HepG2 (cell line): ENCODE measurements around the gene TGIF1. TPM values are rescaled to one million over a fixed set of nuclear protein-coding genes. Genes with fewer than 3 reads are reported as not detected.

ENCODE experiments used
- ATAC-seq: fragments of 200-7000 bp; cut with Tn5 transposase; 3 replicates; pipeline ENCODE4 v1.9.1; 2020; ENCODE audit warnings: mild to moderate bottlenecking, moderate library complexity
- BruUV-seq: library from RNA; stranded (reverse); fragments of 400-500 nt; replicated peaks from 2 replicates; lab custom pipeline; 2021; lab: Mats Ljungman, UMichigan
- CTCF ChIA-PET: fragments of 300-600 bp; formaldehyde crosslinking; extraction: SDS; loops from one replicate; lab custom pipeline; 2021; ENCODE audit warnings: low total read pairs, inconsistent platforms, low intra/inter-chr PET ratio; lab: Yijun Ruan, JAX
- POLR2A ChIA-PET: fragments of 350-600 bp; sonication (Branson Sonifier 250); formaldehyde crosslinking; loops from one replicate; lab custom pipeline; 2020; ENCODE audit warnings: antibody characterized with exemption, inconsistent platforms; lab: Yijun Ruan, JAX
- DNase-seq: peaks from one replicate; pipeline ENCODE4 v3.0.0-alpha.2; 2015; ENCODE audit warnings: low spot score
- FAIRE-seq: peaks from 3 replicates; lab custom pipeline; 2011; peaks lifted over from hg19 to GRCh38; lab: Jason Lieb, UNC
- H2AFZ ChIP-seq: one replicate; pipeline ENCODE4 v1.6.1; 2011; ENCODE audit warnings: low read length, inconsistent platforms
- H3K27ac ChIP-seq: fragments of 300-600 bp; 3 replicates; pipeline ENCODE4 v1.8.0; 2011; ENCODE audit warnings: mixed run types, mild to moderate bottlenecking, mixed read lengths, low read length, inconsistent platforms; ENCODE audit not compliant: insufficient read depth; ENCODE audit errors: extremely low read length
- H3K27me3 ChIP-seq, 2 experiments: fragments of 200-600 bp in 1 of 2; 2 replicates in 1 of 2; 3 replicates in 1 of 2; pipeline versions ENCODE4 v1.6.0 to v1.8.0; 2011; ENCODE audit warnings: low read length in 2 of 2, mild to moderate bottlenecking in 2 of 2, moderate library complexity in 2 of 2, inconsistent platforms in 1 of 2; ENCODE audit not compliant: insufficient read depth in 2 of 2, control insufficient read depth in 1 of 2
- H3K36me3 ChIP-seq, 2 experiments: fragments of 200-600 bp in 1 of 2; replicated peaks in 1 of 2; 2 replicates in 1 of 2; 3 replicates in 1 of 2; pipeline versions ENCODE4 v1.5.1 to v1.8.0; 2011; ENCODE audit warnings: low read length in 2 of 2, inconsistent platforms in 1 of 2; ENCODE audit not compliant: insufficient read depth in 2 of 2, control insufficient read depth in 1 of 2
- H3K4me1 ChIP-seq: 2 replicates; pipeline ENCODE4 v1.5.1; 2012; ENCODE audit warnings: low read length, inconsistent platforms; ENCODE audit not compliant: insufficient read depth
- H3K4me2 ChIP-seq: 2 replicates; pipeline ENCODE4 v1.6.0; 2011; ENCODE audit warnings: low read depth, low read length, inconsistent platforms
- H3K4me3 ChIP-seq, 3 experiments: fragments of 200-600 bp in 1 of 3; sonication (generic), shearing (Covaris generic) in 1 of 3; replicated peaks in 1 of 3; 2 replicates each; pipeline ENCODE4 v1.5.1; 2011 to 2016; ENCODE audit warnings: low read length in 3 of 3, inconsistent platforms in 2 of 3, low read depth in 2 of 3, mild to moderate bottlenecking in 2 of 3, control low read depth in 1 of 3, mixed read lengths in 1 of 3; ENCODE audit not compliant: insufficient read depth in 1 of 3
- H3K79me2 ChIP-seq: one replicate; pipeline ENCODE4 v1.6.1; 2011; ENCODE audit warnings: low read length, inconsistent platforms; ENCODE audit not compliant: insufficient read depth
- H3K9ac ChIP-seq: 2 replicates; pipeline ENCODE4 v1.6.0; 2011; ENCODE audit warnings: mild to moderate bottlenecking, low read depth, low read length, inconsistent platforms; ENCODE audit not compliant: insufficient read depth
- H3K9me3 ChIP-seq: 2 replicates; pipeline ENCODE4 v1.5.1; 2012; ENCODE audit warnings: mild to moderate bottlenecking, low read length
- H4K20me1 ChIP-seq: 2 replicates; pipeline ENCODE4 v1.6.0; 2011; ENCODE audit warnings: inconsistent platforms, mild to moderate bottlenecking, low read length, moderate library complexity; ENCODE audit not compliant: insufficient read depth
- ARNT ChIP-seq: fragments of 450-650 bp; IDR thresholded peaks from 2 replicates; pipeline ENCODE4 v1.6.1; 2017
- CREB1 ChIP-seq, 2 experiments: fragments of 450-650 bp in 1 of 2; IDR thresholded peaks; 2 replicates each; pipeline ENCODE4 v1.6.1; 2016 to 2017; ENCODE audit warnings: control low read depth in 1 of 2, mild to moderate bottlenecking in 1 of 2, missing compliant biosample characterization in 1 of 2, missing genetic modification characterization in 1 of 2
- DMAP1 ChIP-seq: IDR thresholded peaks from 2 replicates; pipeline ENCODE4 v1.6.1; 2016
- ELF1 ChIP-seq: sonication (generic); formaldehyde crosslinking; IDR thresholded peaks from 2 replicates; pipeline ENCODE4 v1.4.0; 2020; ENCODE audit warnings: missing genetic modification reagents
- MYNN ChIP-seq: sonication (generic); formaldehyde crosslinking; IDR thresholded peaks from 2 replicates; pipeline ENCODE4 v1.4.0; 2020; ENCODE audit warnings: mild to moderate bottlenecking, low read depth, missing genetic modification reagents
- RARG ChIP-seq: sonication (generic); formaldehyde crosslinking; IDR thresholded peaks from 2 replicates; pipeline ENCODE4 v1.4.0; 2020; ENCODE audit warnings: low read depth, mild to moderate bottlenecking, missing genetic modification reagents
- ZEB1 ChIP-seq: IDR thresholded peaks from 2 replicates; pipeline ENCODE4 v1.6.1; 2012; ENCODE audit warnings: mild to moderate bottlenecking, low read depth, inconsistent platforms; ENCODE audit not compliant: insufficient replicate concordance
- ZNF101 ChIP-seq: sonication (generic); formaldehyde crosslinking; IDR thresholded peaks from 2 replicates; pipeline ENCODE4 v1.4.0; 2020; ENCODE audit warnings: mild to moderate bottlenecking, low read depth, missing genetic modification reagents, borderline replicate concordance
- ZNF609 ChIP-seq: sonication (generic); formaldehyde crosslinking; IDR thresholded peaks from 2 replicates; pipeline ENCODE4 v1.4.0; 2020; ENCODE audit warnings: mild to moderate bottlenecking, missing genetic modification reagents, borderline replicate concordance
- WGBS: methylation state at CpG from one replicate; pipeline ENCODE4 v1.1.6; 2017; ENCODE audit warnings: low lambda C conversion rate; 5-methylcytosine and 5-hydroxymethylcytosine counted together
- in situ Hi-C: cut with HindIII; loops from 2 replicates; pipeline ENCODE4 v1.10.0; 2017; ENCODE audit warnings: low pct_unique_long_range_greater_than_20kb; ENCODE audit not compliant: extremely low pct_ligation_motif_present
- intact Hi-C: fragments of 100-400 bp; cut with micrococcal nuclease; formaldehyde crosslinking; loops from one replicate; pipeline ENCODE4 v1.10.0; 2022; ENCODE audit not compliant: unreplicated experiment
- polyA plus RNA-seq, 8 experiments: library from polyadenylated mRNA; depleted of rRNA in 3 of 8; stranded (reverse) in 7 of 8; unstranded in 1 of 8; fragments of >200 nt; fragmentation: Illumina TruSeq in 4 of 8; extraction: Trizol in 4 of 8; gene quantifications; 2 replicates each; pipeline versions ENCODE4 v1.2.1 to v1.2.3, GENCODE V29; 2011 to 2016; ENCODE audit warnings: low read depth in 4 of 8, missing spikeins in 1 of 8, mixed read lengths in 1 of 8; ENCODE audit not compliant: insufficient read depth in 1 of 8
- total RNA-seq, 5 experiments: library from RNA; depleted of rRNA; stranded (reverse); fragments of >200 nt; fragmentation: Illumina TruSeq; extraction: Trizol; gene quantifications; 2 replicates each; pipeline ENCODE4 v1.2.3, GENCODE V29; 2016; ENCODE audit warnings: low read depth in 1 of 5

The TGIF1 gene
- total and polyA plus RNA-seq, 2 of the 13 experiments (the other 11 are each of a cell fraction or from before 2014, with no cell fraction given), result 50.0 to 76.1 TPM

- intact Hi-C loops, result no loop called here
- in situ Hi-C loops, result no loop called here
- POLR2A ChIA-PET, result no interaction called here
- no peak for FAIRE-seq
- no peaks in the 10 kb centered on the region for H3K4me1 ChIP-seq
- BruUV-seq, result no TSS peak
- no peaks in the 10 kb centered on the region for H3K9me3 ChIP-seq
- no peak overlapping the region for H3K27ac ChIP-seq
- CTCF ChIA-PET, result no interaction called here
- no peak overlapping the region for H3K9ac ChIP-seq
- DNase-seq, result no peak
- no peak overlapping the region for H3K4me2 ChIP-seq
- 21% methylated on average over 2 of the region's 2 CpGs for WGBS
- no peaks in the 10 kb centered on the region for H3K79me2 ChIP-seq
- ATAC-seq, result no peak
- H4K20me1 ChIP-seq, result no peaks in the 10 kb centered on the region
- H3K4me3 ChIP-seq, result no peak overlapping the region
- no peaks in the 10 kb centered on the region for H3K27me3 ChIP-seq
- no peak overlapping the region for H2AFZ ChIP-seq
- H3K36me3 ChIP-seq, result no peaks in the 10 kb centered on the region
- TF ChIP-seq DMAP1 (CRISPR knock-in tag) (no peak), ZNF101 (CRISPR knock-in tag) (no peak), RARG (CRISPR knock-in tag) (no peak), MYNN (CRISPR knock-in tag) (no peak), ELF1 (CRISPR knock-in tag) (no peak)
- TF ChIP-seq, all 625 proteins: peak for 0
Observed at GRCh38 chr18:3418083-3418482, 31.9 kb upstream of the TGIF1 start.

GRCh38 chr18:3420919-3421279, 29.1 kb upstream of the TGIF1 start:
- FAIRE-seq (no peak), ATAC-seq (no peak), DNase-seq (no peak)
- Histone ChIP-seq H3K27ac (no peak overlapping the region), H3K36me3 (no peaks in the 10 kb centered on the region), H3K9ac (no peak overlapping the region), H4K20me1 (no peaks in the 10 kb centered on the region), H3K27me3 (no peaks in the 10 kb centered on the region), H3K9me3 (no peaks in the 10 kb centered on the region), H3K4me2 (no peak overlapping the region), H3K4me1 (no peaks in the 10 kb centered on the region), H3K79me2 (no peaks in the 10 kb centered on the region), H3K4me3 (no peak overlapping the region), H2AFZ (no peak overlapping the region)
- TF ChIP-seq ZNF609 (CRISPR knock-in tag), result no peak
- TF ChIP-seq ZEB1, result no peak
- peak; percentile 77 for TF ChIP-seq CREB1 (IDR thresholded peaks at IDR 0.05)
- no peak for TF ChIP-seq CREB1 (CRISPR knock-in tag; IDR thresholded peaks at IDR 0.05)
- TF ChIP-seq ARNT, result no peak
- no TSS peak for BruUV-seq
- 0% methylated on average over 2 of the region's 2 CpGs for WGBS
- ChIA-PET CTCF (no interaction called here), POLR2A (no interaction called here)
- in situ Hi-C loops, result no loop called here
- intact Hi-C loops, result no loop called here
